GM18951 (cell line): ENCODE results near the gene OR51G2.
"Not testable (repeated sequence)": the region's sequence is repeated elsewhere in the genome, so short reads cannot be mapped to it uniquely, and the experiment has no call there.

Experiments
- POLR2A ChIP-seq: IDR thresholded peaks from 4 replicates; pipeline ENCODE4 v1.6.1; 2011; ENCODE audit warnings: mild to moderate bottlenecking; ENCODE audit not compliant: insufficient read length, insufficient read depth; ENCODE audit errors: extremely low read depth
- in situ Hi-C: fragments of 300-500 bp; cut with MboI; formaldehyde crosslinking; loops from one replicate; pipeline ENCODE4 v1.12.0; 2022; ENCODE audit warnings: low sequenced_read_pairs, mixed read lengths, inconsistent platforms; ENCODE audit not compliant: unreplicated experiment

OR51G2 gene

GRCh38 chr11:4919250-4919649 lies at the start of gene OR51G2:
Gene OR51G2 (minus strand): TSS chr11:4919350. CDS start chr11:4915663, 3,687 bp downstream.
- in situ Hi-C loops, result no loop called here
- TF ChIP-seq POLR2A, result no peak

GRCh38 chr11:4962816-4963215 lies 43.7 kb upstream of the OR51G2 start:
- no peak for TF ChIP-seq POLR2A
- in situ Hi-C loops, result no loop called here

GRCh38 chr11:4960877-4961276 lies 41.7 kb upstream of the OR51G2 start:
- no peak for TF ChIP-seq POLR2A
- in situ Hi-C loops, result no loop called here

- TF ChIP-seq POLR2A, result no peak
- in situ Hi-C loops, result no loop called here
Observed at GRCh38 chr11:4957396-4957795, 38.2 kb upstream of the OR51G2 start.

- in situ Hi-C loops, result not testable (repeated sequence)
Observed at GRCh38 chr11:4955613-4956012, 36.5 kb upstream of the OR51G2 start, which contains the start of gene OR51A2. Gene OR51A2 (minus strand): TSS chr11:4955713. CDS start chr11:4955713, 0 bp downstream.

GRCh38 chr11:4947505-4947904 lies 28.4 kb upstream of the OR51G2 start, which contains the start of gene OR51A4:
Gene OR51A4 (minus strand): TSS chr11:4947605. CDS start chr11:4947100, 505 bp downstream.
- in situ Hi-C loops, result no loop called here
- no peak for TF ChIP-seq POLR2A

- in situ Hi-C loops, result no loop called here
- no peak for TF ChIP-seq POLR2A
Observed at GRCh38 chr11:4936745-4937144, 17.6 kb upstream of the OR51G2 start.

GRCh38 chr11:4932751-4933150 lies 13.6 kb upstream of the OR51G2 start:
- in situ Hi-C loops, result no loop called here
- no peak for TF ChIP-seq POLR2A

- TF ChIP-seq POLR2A, result no peak
- in situ Hi-C loops, result no loop called here
Observed at GRCh38 chr11:4926608-4927007, 7.5 kb upstream of the OR51G2 start.

GRCh38 chr11:4924239-4924638 lies 5.1 kb upstream of the OR51G2 start, which contains the start of gene OR51G1:
Gene OR51G1 (minus strand): TSS chr11:4924339. CDS start chr11:4924339, 0 bp downstream.
- no peak for TF ChIP-seq POLR2A
- in situ Hi-C loops, result no loop called here

GRCh38 chr11:4922304-4922703 lies 3.2 kb upstream of the OR51G2 start:
- in situ Hi-C loops, result no loop called here
- no peak for TF ChIP-seq POLR2A

- no peak for TF ChIP-seq POLR2A
Observed at GRCh38 chr11:4921796-4922195, 2.6 kb upstream of the OR51G2 start.

GRCh38 chr11:4916581-4916980 lies 2.6 kb downstream of the OR51G2 start:
- in situ Hi-C loops, result no loop called here
- TF ChIP-seq POLR2A, result no peak

More at GRCh38 chr11:4921796-4922195, 2.6 kb upstream of the OR51G2 start:
- in situ Hi-C loops, result no loop called here

GRCh38 chr11:4903484-4903883 lies 15.7 kb downstream of the OR51G2 start, which contains the start of gene OR51A7:
Gene OR51A7 (plus strand): TSS chr11:4903783. CDS start chr11:4907370, 3,587 bp downstream.
- in situ Hi-C loops, result no loop called here

GRCh38 chr11:4891996-4892640 lies 27.0 kb downstream of the OR51G2 start:
- in situ Hi-C loops, result no loop called here
- TF ChIP-seq POLR2A, result no peak

More at GRCh38 chr11:4903484-4903883, 15.7 kb downstream of the OR51G2 start, which contains the start of gene OR51A7:
- no peak for TF ChIP-seq POLR2A

- in situ Hi-C loops, result no loop called here
Observed at GRCh38 chr11:4890279-4890678, 28.9 kb downstream of the OR51G2 start.

More at GRCh38 chr11:4890279-4890678, 28.9 kb downstream of the OR51G2 start:
- TF ChIP-seq POLR2A, result no peak
